ENCODE data around the gene ELMO1.

The ELMO1 gene

GRCh38 chr7:36851382-36851781, 597.3 kb downstream of the ELMO1 start:
- in situ Hi-C loops (cut with HindIII; ENCODE audit: low sequenced_read_pairs), result no loop called here
- TF ChIP-seq, protein P1, sequence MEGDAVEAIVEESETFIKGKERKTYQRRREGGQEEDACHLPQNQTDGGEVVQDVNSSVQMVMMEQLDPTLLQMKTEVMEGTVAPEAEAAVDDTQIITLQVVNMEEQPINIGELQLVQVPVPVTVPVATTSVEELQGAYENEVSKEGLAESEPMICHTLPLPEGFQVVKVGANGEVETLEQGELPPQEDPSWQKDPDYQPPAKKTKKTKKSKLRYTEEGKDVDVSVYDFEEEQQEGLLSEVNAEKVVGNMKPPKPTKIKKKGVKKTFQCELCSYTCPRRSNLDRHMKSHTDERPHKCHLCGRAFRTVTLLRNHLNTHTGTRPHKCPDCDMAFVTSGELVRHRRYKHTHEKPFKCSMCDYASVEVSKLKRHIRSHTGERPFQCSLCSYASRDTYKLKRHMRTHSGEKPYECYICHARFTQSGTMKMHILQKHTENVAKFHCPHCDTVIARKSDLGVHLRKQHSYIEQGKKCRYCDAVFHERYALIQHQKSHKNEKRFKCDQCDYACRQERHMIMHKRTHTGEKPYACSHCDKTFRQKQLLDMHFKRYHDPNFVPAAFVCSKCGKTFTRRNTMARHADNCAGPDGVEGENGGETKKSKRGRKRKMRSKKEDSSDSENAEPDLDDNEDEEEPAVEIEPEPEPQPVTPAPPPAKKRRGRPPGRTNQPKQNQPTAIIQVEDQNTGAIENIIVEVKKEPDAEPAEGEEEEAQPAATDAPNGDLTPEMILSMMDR (IDR thresholded peaks at IDR 0.05; ENCODE audit: low read depth, low read length, missing control alignments), result no peak
- DNase-seq (ENCODE audit: low read depth), result no peak
- no peak overlapping the region for H3K4me3 ChIP-seq (ENCODE audit: low read depth, low read length)

GRCh38 chr7:36847946-36848345, 600.7 kb downstream of the ELMO1 start:
- no peak overlapping the region for H3K4me3 ChIP-seq (ENCODE audit: low read depth, low read length)
- no peak for DNase-seq (ENCODE audit: low read depth)
- in situ Hi-C loops (cut with HindIII; ENCODE audit: low sequenced_read_pairs), result no loop called here
- TF ChIP-seq, protein P1 (IDR thresholded peaks at IDR 0.05; ENCODE audit: low read depth, low read length, missing control alignments), result no peak

GRCh38 chr7:36844374-36844773, 604.3 kb downstream of the ELMO1 start:
- in situ Hi-C loops (cut with HindIII; ENCODE audit: low sequenced_read_pairs), result no loop called here

GRCh38 chr7:36840904-36841303, 607.8 kb downstream of the ELMO1 start:
- TF ChIP-seq, protein P1 (IDR thresholded peaks at IDR 0.05; ENCODE audit: low read depth, low read length, missing control alignments), result no peak
- in situ Hi-C loops (cut with HindIII; ENCODE audit: low sequenced_read_pairs), result no loop called here
- H3K4me3 ChIP-seq (ENCODE audit: low read depth, low read length), result no peak overlapping the region
- DNase-seq (ENCODE audit: low read depth), result no peak

More at GRCh38 chr7:36844374-36844773, 604.3 kb downstream of the ELMO1 start:
- no peak for DNase-seq (ENCODE audit: low read depth)
- TF ChIP-seq, protein P1 (IDR thresholded peaks at IDR 0.05; ENCODE audit: low read depth, low read length, missing control alignments), result no peak
- no peak overlapping the region for H3K4me3 ChIP-seq (ENCODE audit: low read depth, low read length)

- DNase-seq (ENCODE audit: low read depth), result no peak
- in situ Hi-C loops (cut with HindIII; ENCODE audit: low sequenced_read_pairs), result no loop called here
- H3K4me3 ChIP-seq (ENCODE audit: low read depth, low read length), result no peak overlapping the region
- TF ChIP-seq, protein P1 (IDR thresholded peaks at IDR 0.05; ENCODE audit: low read depth, low read length, missing control alignments), result no peak
Observed at GRCh38 chr7:36838616-36839225, 609.9 kb downstream of the ELMO1 start.

DNA sequence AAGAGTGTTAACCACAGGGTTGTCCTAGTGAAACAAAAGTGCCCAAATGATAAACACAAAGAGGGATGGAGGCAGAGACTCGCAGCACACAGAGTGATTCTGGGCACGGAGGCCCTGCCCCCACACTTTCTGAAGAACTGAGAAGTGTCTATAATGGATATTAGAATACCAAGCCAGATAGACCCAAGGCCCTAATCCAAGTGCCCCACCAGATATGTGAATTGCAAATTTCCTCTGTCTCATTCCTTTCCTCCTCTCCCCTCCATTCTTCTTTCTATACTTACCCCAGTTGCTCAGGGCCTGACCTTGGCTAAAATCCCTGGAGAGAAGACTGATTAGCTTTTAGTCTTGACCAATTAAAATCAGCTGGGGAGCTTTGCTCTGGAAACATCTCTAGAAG, 617.6 kb downstream of the ELMO1 start:
- TF ChIP-seq, protein P1 (IDR thresholded peaks at IDR 0.05; ENCODE audit: low read depth, low read length, missing control alignments), result no peak
- no peak for DNase-seq (ENCODE audit: low read depth)
- no peak overlapping the region for H3K4me3 ChIP-seq (ENCODE audit: low read depth, low read length)
- in situ Hi-C loops (cut with HindIII; ENCODE audit: low sequenced_read_pairs), result no loop called here

All from astrocyte of the cerebellum (primary cell).